HG03060 (cell line): ENCODE measurements around the gene TRIM33.
"Not testable (repeated sequence)": the region's sequence is repeated elsewhere in the genome, so short reads cannot be mapped to it uniquely, and the experiment has no call there.

Source experiments
- ATAC-seq: cut with Tn5 transposase; IDR thresholded peaks from one replicate; pipeline ENCODE4 v1.9.1; 2021; ENCODE audit warnings: low read depth, moderate number of reproducible peaks; ENCODE audit not compliant: unreplicated experiment

TRIM33 gene

GRCh38 chr1:114431026-114431425 lies 80.0 kb downstream of the TRIM33 start:
- no peak for ATAC-seq

DNA sequence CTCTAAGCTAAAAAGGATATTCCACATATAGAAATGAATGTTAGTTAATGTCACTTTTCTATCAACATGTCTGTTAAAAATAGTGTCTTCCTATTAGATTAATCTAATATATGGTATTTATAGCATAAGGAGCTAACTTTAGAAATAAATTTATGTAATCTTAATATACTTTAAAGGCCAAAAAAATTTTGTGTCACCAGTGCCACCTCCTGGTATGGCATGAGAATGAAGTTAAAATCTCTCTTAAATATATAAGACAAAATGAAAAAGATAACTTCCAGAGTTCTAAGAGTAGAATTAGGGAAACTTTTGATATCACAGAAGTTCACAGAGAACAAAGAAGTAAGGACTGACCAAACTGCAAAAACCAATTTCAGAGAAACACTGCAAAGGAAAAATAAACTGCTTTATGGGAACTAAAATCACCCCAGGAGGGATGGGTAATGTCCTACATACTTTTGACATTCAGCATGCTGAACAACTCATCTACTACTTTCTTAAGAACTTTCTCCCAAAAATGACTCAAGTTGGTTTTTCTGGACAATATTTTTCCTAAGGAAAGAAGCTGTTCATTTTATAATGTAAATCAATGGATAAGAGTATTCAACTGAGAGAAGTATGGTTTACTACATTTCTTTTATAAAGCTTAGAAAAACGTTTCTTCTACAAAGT lies 82.8 kb downstream of the TRIM33 start:
- no peak for ATAC-seq

DNA sequence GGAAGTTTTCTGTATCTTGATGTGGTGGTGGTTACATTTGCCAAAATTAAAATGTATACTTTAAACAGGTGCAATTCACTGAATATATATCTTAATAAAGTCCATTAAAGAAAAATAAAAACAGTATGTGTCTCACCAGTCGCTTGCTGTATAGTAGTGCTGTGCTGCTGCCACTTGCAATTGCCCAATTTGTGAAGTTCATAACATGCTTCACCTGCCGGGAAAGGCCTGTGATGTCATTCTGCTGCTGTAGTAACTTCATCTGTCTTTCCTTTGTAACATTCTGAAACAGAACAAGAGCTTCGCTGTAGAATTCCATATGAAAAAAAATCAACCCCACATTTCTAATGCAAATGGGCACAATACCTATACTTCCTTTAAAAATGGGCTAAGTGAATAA lies 83.4 kb downstream of the TRIM33 start:
- no peak for ATAC-seq

DNA sequence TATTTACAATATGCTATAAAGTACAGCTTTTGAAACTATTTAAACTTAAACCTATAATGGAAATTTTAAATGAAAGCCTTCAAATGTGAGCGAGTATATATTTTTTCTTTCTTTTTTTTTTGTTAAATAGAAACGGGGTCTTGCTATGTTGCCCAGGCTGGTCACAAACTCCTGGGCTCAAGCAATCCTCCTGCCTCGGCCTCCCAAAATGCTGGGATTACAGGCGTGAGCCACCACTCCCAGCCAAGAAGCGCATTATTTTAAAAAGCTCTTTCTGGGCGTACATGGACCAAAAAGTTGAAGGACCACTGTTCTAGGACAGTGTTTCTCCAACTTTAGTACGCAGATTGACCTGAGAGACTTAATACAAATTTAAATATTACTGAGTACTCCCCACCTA lies 87.5 kb downstream of the TRIM33 start:
- no peak for ATAC-seq

- ATAC-seq: not testable (repeated sequence)
Observed at GRCh38 chr1:114418948-114419347, 92.1 kb downstream of the TRIM33 start.

DNA sequence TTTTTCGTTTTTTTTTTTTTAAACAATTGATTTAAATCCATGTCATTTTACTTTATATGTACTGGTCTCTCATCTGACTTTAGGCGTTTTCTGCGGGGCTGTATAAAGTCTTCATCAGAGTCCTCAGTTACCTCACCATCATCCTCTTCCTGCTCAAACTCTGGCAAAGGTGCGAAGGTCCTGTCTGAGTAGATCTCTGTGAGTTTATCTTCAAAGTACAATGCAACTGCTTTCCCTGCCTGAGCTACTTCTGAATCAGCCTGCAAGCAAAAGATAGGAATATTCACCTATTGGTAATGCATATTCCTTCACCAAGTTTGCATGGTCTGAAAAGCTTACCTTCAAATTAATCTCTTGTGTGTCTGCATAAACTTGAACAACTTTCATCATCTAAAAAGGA lies 113.4 kb downstream of the TRIM33 start:
- ATAC-seq: no peak

- ATAC-seq: no peak
Observed at GRCh38 chr1:114395863-114396262, 115.1 kb downstream of the TRIM33 start.

GRCh38 chr1:114390960-114391359 lies 120.0 kb downstream of the TRIM33 start:
- no peak for ATAC-seq

DNA sequence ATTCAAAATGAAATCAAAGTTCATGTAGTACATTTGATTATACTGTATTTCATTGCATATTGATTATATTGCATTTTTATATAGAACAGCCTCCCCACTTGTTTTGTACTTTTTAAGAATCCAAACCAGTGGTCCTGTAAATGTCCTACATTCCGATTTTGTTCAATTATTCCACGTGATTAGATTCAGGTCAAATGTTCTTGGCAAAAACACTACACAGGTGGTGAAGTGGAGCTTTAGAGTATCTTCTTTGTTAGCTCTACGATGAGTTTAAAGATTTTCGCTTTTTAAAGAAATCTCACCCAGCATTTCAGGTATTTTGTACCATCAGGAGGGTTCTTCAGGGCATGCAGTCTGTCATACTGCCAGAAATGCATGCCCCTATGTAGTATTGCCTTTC lies 120.6 kb downstream of the TRIM33 start:
- no peak for ATAC-seq

- no peak for ATAC-seq
Observed at GRCh38 chr1:114388432-114389003, 122.5 kb downstream of the TRIM33 start.

GRCh38 chr1:114387585-114387984 lies 123.4 kb downstream of the TRIM33 start:
- not testable (repeated sequence) for ATAC-seq

GRCh38 chr1:114387010-114387360 lies 124.0 kb downstream of the TRIM33 start:
- no peak for ATAC-seq

- no peak for ATAC-seq
Observed at GRCh38 chr1:114386129-114387009, 124.6 kb downstream of the TRIM33 start.

DNA sequence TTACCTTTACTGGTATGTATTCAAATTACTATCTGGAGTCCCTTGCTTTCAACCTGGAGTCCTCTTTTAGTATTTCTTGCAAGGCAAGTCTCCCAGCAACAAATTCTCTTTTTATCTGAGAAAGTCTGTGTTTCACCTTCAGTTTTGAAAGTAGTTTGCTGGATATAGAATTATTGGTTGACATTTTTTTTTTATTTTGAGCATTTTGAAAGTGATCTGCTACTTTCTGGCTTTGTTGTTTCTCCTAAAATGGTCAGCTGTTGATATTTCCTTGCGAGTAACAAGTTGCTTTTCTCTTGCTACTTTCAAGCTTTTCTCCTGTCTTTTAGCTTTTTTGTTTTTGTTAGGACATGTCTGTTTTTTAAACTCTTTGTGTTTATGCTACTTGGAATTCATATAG lies 126.1 kb downstream of the TRIM33 start:
- no peak for ATAC-seq

GRCh38 chr1:114379987-114380386 lies 131.0 kb downstream of the TRIM33 start:
- no peak for ATAC-seq

- no peak for ATAC-seq
Observed at GRCh38 chr1:114379358-114379757, 131.6 kb downstream of the TRIM33 start.

DNA sequence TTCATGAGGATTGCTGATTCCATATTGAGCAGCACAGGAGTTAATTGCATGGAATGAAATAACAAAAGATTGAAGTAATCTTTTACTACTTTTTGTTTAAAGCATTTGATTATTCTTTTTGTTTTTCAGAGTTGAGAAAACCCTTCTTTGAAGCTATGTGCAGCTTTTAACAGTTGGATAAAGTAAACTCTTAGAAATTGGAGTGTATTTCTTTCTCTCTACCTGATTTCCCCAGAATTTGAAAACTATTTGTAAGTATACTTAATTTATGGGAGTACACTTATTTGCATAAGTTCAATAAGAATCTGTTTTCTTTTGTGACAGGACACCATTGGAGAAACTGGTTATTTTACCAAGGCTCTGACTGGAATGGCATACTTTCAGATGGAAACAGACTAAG lies 133.6 kb downstream of the TRIM33 start:
- ATAC-seq: no peak

GRCh38 chr1:114369930-114370329 lies 141.1 kb downstream of the TRIM33 start:
- no peak for ATAC-seq

GRCh38 chr1:114369266-114369919 lies 141.6 kb downstream of the TRIM33 start:
- ATAC-seq: not testable (repeated sequence)

- no peak for ATAC-seq
Observed at GRCh38 chr1:114368560-114369255, 142.3 kb downstream of the TRIM33 start.

- ATAC-seq: no peak
Observed at GRCh38 chr1:114367810-114368209, 143.2 kb downstream of the TRIM33 start.
